Motor neuron (in vitro differentiated cells): ENCODE results near the gene MVK. TPM values are rescaled to one million over a fixed set of nuclear protein-coding genes. Genes with fewer than 3 reads are reported as not detected.

Experiments
- ATAC-seq, 8 experiments: fragments of 200-7000 bp; cut with Tn5 transposase; replicated peaks in 6 of 8; 2 replicates each; pipeline ENCODE4 v1.8.0; 2021; ENCODE audit warnings: mild to moderate bottlenecking in 8 of 8, moderate library complexity in 8 of 8
- H3K27ac ChIP-seq, 2 donors: fragments of 250-450 bp; sonication (Bioruptor Pico); 2 replicates each; pipeline ENCODE4 v1.9.0; 2021; ENCODE audit warnings: antibody characterized with exemption in 2 of 2, mild to moderate bottlenecking in 2 of 2, moderate library complexity in 1 of 2
- H3K4me1 ChIP-seq, 2 donors: fragments of 250-450 bp; sonication (Bioruptor Pico); replicated peaks in 1 of 2; 2 replicates each; pipeline ENCODE4 v1.6.1; 2021; ENCODE audit warnings: antibody characterized with exemption in 2 of 2, mild to moderate bottlenecking in 2 of 2, moderate library complexity in 1 of 2
- H3K4me3 ChIP-seq, 5 donors: fragments of 250-450 bp; sonication (Bioruptor Pico); 2 replicates each; pipeline ENCODE4 v1.9.0; 2021; ENCODE audit warnings: antibody characterized with exemption in 5 of 5, mild to moderate bottlenecking in 5 of 5, moderate library complexity in 4 of 5
- WGBS, 10 experiments: fragments of 450-650 bp; shearing (Covaris generic); methylation state at CpG; one replicate each; pipeline ENCODE4 v1.0.0; 2022; 5-methylcytosine and 5-hydroxymethylcytosine counted together
- in situ Hi-C, 9 experiments: fragments of 400-800 bp; cut with MboI; loops; one replicate each; pipeline ENCODE4 v1.15.0; 2021; ENCODE audit warnings: low sequenced_read_pairs in 9 of 9, low pct_unique_long_range_greater_than_20kb in 2 of 9; ENCODE audit not compliant: unreplicated experiment in 9 of 9
- total RNA-seq, 8 experiments: library from RNA; unstranded; fragments of 300-600 nt; gene quantifications; 2 replicates each; pipeline versions ENCODE4 v1.2.3 to v1.2.4, GENCODE V29; 2022

The MVK gene
- total RNA-seq, 8 experiments from 2014 or later: 8.6 to 27.8 (median 20.8) TPM

DNA sequence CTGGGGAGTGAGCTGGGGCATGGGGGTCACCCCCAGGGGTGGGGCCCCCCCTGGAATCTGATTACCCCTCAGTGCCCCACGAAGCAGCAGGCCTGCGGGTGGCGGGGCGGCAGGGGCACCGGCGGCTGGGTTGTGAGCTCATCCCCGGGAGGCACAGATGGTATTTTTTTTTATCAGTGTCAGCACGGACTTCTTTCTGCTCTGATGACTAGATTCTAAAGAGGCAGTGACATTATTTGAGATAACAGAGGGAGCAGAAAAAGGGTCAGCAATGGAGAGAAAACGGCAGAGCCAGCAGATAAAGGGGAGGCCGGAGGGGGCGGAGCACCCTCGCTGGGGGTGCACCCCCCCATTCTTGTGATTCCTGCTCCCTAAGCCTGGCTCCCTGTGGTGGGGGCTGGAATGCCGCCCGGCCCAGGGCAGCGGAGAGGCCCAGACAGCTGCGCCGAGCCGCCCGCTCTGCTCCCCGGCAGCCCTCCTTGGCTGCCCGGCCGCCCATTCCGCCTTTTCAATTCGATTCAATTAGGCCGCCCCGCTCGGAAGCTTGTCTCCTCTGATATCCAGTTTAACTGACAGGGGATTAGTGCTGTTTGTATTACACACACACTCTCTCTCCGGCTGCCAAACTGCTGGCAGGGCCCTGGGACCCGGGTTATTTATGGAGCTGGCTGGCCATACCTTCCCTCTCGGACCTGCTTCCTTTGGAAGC lies 32.9 kb downstream of the MVK start:
- peak overlapping the region; percentile 64 to 73 for H3K27ac ChIP-seq
- peak overlapping the region in 1 of 5 donors; percentile 12 for H3K4me3 ChIP-seq
- peaks cover 29 to 32% of the 10 kb centered on the region in 2 donors for H3K4me1 ChIP-seq
- in situ Hi-C loops: loop anchor here in 2 of 9 experiments (10.0 to 25.0 kb wide), 2 partner anchors 106 to 168 kb away; partner anchors contain the start of gene FAM222A (in 1 of the 2)
- WGBS, 10 experiments: 0 to 100% (median 6%) methylated on average over 1 to 12 of the region's 30 CpGs; no CpG with 5 or more reads in 6 of the 10 experiments
- peak in 5 of 8 experiments; percentile 85 to 87 (median 86) for ATAC-seq

GRCh38 chr12:109607618-109608017 lies 34.0 kb downstream of the MVK start:
- peaks cover 29 to 32% of the 10 kb centered on the region in 2 donors for H3K4me1 ChIP-seq

DNA sequence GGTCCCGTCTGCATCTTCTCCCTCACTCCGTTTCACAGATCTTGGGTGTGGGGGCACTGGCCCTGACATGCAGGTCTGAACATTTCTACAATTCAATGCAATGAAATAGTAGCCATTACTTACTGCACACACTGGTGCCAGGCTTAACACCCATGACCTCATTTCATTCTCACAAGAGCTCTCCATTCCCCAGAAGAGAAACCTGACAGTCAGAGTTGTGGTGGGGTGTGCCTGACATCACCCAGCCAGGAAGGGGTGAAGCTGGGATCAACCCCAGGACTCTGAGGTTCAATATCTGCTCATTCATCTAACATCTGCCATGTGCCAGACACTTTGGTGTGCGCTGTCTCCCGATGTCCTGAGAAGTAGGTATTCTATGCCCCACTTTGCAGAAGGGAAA lies 34.7 kb downstream of the MVK start:
- in situ Hi-C loops: loop anchor here in 2 of 9 experiments (10.0 to 25.0 kb wide), 2 partner anchors 104 to 167 kb away; partner anchors contain the start of gene FAM222A (in 1 of the 2)
- H3K4me3 ChIP-seq: no peak overlapping the region
- ATAC-seq: peak in 1 of 8 experiments; percentile 8
- no peak overlapping the region for H3K27ac ChIP-seq
- peaks cover 26 to 37% of the 10 kb centered on the region in 2 donors for H3K4me1 ChIP-seq
- WGBS, 10 experiments: 0 to 80% (median 37%) methylated on average over 1 to 2 of the region's 4 CpGs; no CpG with 5 or more reads in 6 of the 10 experiments

More at GRCh38 chr12:109607618-109608017, 34.0 kb downstream of the MVK start:
- WGBS, 10 experiments: 60 to 100% (median 80%) methylated on average over 1 to 3 of the region's 4 CpGs; no CpG with 5 or more reads in 5 of the 10 experiments
- H3K4me3 ChIP-seq: no peak overlapping the region
- no peak overlapping the region for H3K27ac ChIP-seq
- ATAC-seq: no peak
- in situ Hi-C loops: loop anchor here in 2 of 9 experiments (10.0 to 25.0 kb wide), 2 partner anchors 105 to 167 kb away; partner anchors contain the start of gene FAM222A (in 1 of the 2)

DNA sequence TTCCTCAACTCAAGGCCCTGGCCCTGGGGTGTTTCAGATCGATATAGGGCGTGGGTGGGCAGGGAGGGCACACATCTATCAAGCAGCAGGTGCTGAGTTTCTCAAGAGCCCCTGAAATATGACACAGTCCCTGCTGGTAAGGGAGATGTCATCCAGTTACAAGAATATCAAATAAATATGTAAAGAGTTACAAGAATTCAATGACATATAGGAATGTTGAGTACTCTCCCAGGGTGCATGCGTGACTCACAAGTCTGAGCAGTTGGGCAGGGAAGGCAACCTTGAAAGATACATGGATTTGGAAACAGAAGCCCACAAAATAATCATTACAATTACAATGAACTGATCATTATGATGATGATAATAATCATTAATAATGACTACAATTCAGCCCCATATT lies 35.2 kb downstream of the MVK start:
- WGBS, 10 experiments: 50 to 100% (median 100%) methylated on average over 1 of the region's 3 CpGs; no CpG with 5 or more reads in 6 of the 10 experiments
- in situ Hi-C loops: loop anchor here in 2 of 9 experiments (10.0 to 25.0 kb wide), 2 partner anchors 104 to 166 kb away; partner anchors contain the start of gene FAM222A (in 1 of the 2)
- no peak overlapping the region for H3K27ac ChIP-seq
- peak in 3 of 8 experiments; percentile 53 to 86 (median 62) for ATAC-seq
- no peak overlapping the region for H3K4me3 ChIP-seq
- H3K4me1 ChIP-seq: peaks cover 30 to 42% of the 10 kb centered on the region in 2 donors

- in situ Hi-C loops: loop anchor here in 2 of 9 experiments (10.0 to 25.0 kb wide), 2 partner anchors 103 to 165 kb away; partner anchors contain the start of gene FAM222A (in 1 of the 2)
- no peak overlapping the region for H3K27ac ChIP-seq
- no peak overlapping the region for H3K4me3 ChIP-seq
- ATAC-seq: peak in 3 of 8 experiments; percentile 35 to 64 (median 53)
- WGBS, 10 experiments: 73 to 75% methylated on average over 2 of the region's 2 CpGs; no CpG with 5 or more reads in 8 of the 10 experiments
- H3K4me1 ChIP-seq: peaks cover 32 to 42% of the 10 kb centered on the region in 2 donors
These were observed 35.7 kb downstream of the MVK start for GRCh38 chr12:109609342-109609741.

DNA sequence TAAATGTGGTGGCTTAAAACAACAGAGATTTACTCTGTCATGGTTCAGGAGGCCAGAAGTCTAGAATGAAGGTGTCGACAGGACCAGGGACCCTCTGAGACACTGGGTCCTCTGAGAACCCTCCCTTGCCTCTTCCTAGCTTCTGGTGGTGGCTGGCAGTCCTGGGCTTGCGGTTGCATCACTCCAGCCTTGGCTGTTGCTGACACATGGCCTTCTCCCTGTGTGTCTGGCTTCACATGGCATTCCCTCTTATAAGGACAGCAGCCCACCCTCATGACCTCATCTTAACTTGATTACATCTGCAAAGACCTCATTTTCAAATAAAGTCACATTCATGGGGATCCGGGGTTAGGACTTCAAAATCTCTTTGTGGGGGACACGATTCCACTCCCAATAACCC lies 36.9 kb downstream of the MVK start:
- no peak for ATAC-seq
- 50 to 100% (median 97%) methylated on average over 1 to 4 of the region's 4 CpGs; no CpG with 5 or more reads in 4 of the 10 experiments for WGBS, 10 experiments
- in situ Hi-C loops: loop anchor here in 1 of 9 experiments (25.0 kb wide), 1 partner anchor 102 kb away; the partner anchor contains the start of gene FAM222A

GRCh38 chr12:109611223-109611622 lies 37.6 kb downstream of the MVK start:
- Histone ChIP-seq H3K4me1 (peaks cover 17 to 23% of the 10 kb centered on the region in 2 donors), H3K4me3 (no peak overlapping the region), H3K27ac (no peak overlapping the region)
- in situ Hi-C loops: loop anchor here in 1 of 9 experiments (25.0 kb wide), 1 partner anchor 101 kb away; the partner anchor contains the start of gene FAM222A
- no peak for ATAC-seq
- 18 to 90% (median 74%) methylated on average over 2 to 5 of the region's 10 CpGs; no CpG with 5 or more reads in 5 of the 10 experiments for WGBS, 10 experiments

More for the DNA sequence above, 36.9 kb downstream of the MVK start:
- H3K4me1 ChIP-seq: peaks cover 24 to 30% of the 10 kb centered on the region in 2 donors
- H3K27ac ChIP-seq: no peak overlapping the region
- H3K4me3 ChIP-seq: no peak overlapping the region

DNA sequence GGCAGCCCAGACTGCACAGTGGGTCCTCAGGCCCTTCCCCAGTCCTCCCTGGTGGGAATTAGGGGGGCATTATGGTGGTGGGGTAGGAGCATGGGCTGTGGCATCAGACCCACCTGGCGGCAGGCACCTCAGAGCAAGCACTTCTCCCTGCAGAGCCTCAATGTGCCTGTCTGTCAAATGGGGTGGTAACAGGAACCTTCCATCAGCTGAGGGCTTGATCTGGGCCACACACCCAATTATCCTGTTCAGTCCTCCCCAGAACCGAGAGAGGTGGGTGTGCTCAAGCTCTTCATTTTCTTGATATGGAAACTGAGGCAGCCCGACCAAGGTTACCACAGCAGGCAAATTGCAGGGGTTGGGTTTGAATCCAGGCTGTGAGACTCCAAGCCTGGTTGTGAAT lies 38.4 kb downstream of the MVK start:
- in situ Hi-C loops: loop anchor here in 1 of 9 experiments (25.0 kb wide), 1 partner anchor 100 kb away; the partner anchor contains the start of gene FAM222A
- 20 to 100% (median 83%) methylated on average over 1 to 2 of the region's 3 CpGs; no CpG with 5 or more reads in 5 of the 10 experiments for WGBS, 10 experiments
- no peak for ATAC-seq
- H3K4me3 ChIP-seq: no peak overlapping the region
- H3K27ac ChIP-seq: no peak overlapping the region
- H3K4me1 ChIP-seq: peaks cover 10 to 16% of the 10 kb centered on the region in 2 donors

DNA sequence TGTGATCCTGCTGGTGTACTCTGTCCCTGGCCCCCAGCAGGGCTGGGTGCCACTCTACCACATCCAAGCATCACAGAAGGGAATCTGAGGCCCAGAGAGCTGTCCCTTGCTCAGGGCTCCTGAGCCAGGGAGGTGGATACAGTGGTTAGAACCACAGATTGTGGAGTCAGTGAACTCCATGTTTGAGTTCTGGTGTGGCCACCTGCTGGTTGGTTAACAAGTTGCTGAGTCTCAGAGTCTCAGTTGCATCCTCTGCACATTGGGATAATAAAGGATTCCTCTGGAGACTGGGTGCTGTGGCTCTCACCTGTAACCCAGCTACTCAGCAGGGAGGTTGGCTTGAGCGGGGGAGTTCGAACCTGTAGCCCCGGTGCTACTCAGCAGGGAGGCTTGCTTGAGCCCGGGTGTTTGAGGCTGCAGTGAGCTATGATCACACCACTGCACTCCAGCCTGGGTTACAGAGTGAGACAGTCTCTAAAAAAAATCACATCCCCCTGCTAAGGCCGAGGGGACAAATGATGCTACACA lies 39.4 kb downstream of the MVK start:
- 0 to 72% (median 33%) methylated on average over 1 to 4 of the region's 5 CpGs; no CpG with 5 or more reads in 3 of the 10 experiments for WGBS, 10 experiments
- peak; percentile 15 to 51 (median 34) for ATAC-seq
- in situ Hi-C loops: loop anchor here in 1 of 9 experiments (25.0 kb wide), 1 partner anchor 99 kb away; the partner anchor contains the start of gene FAM222A
- H3K4me3 ChIP-seq: no peak overlapping the region
- no peak overlapping the region for H3K27ac ChIP-seq
- H3K4me1 ChIP-seq: peaks cover 14 to 23% of the 10 kb centered on the region in 2 donors

GRCh38 chr12:109613649-109614455 lies 40.3 kb downstream of the MVK start:
- Histone ChIP-seq H3K27ac (no peak overlapping the region), H3K4me3 (no peak overlapping the region), H3K4me1 (peaks cover 22 to 30% of the 10 kb centered on the region in 2 donors)
- 0 to 94% (median 41%) methylated on average over 2 to 16 of the region's 26 CpGs for WGBS, 10 experiments
- in situ Hi-C loops: loop anchor here in 1 of 9 experiments (25.0 kb wide), 1 partner anchor 98 kb away; the partner anchor contains the start of gene FAM222A
- peak in 1 of 8 experiments; percentile 32 for ATAC-seq

DNA sequence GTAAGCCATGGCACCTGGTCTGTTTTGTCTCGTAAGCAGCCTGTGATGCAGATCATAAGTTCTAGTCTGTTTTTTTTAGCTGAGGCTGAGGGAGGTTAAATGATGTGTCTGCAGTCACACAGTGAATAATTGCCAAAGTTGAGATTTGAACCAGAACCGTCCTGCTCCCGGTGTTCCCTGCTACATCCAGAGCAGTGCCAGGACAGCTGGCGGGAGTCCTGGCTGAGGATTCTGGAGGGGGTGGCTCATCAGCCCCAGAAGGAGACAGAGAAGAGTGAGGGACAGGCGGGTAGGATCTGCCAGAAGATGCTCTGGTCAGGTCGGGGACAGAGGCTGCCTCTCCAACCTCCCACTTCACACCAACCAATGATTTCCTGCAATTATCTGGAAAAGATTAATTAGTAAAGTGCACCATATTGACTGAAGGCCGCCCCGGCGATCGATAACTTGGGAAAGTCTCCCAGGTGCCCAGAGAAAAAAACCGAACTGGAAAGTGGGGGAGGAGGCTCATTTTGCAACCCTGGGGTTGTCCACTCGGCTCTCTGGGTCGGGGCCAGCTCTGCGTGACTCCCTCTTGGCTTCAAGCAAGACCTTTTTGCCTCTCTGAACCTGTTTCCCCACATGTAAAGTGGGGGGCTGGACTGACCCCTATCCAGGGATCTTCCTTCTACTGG lies 42.1 kb downstream of the MVK start:
- no peak overlapping the region for H3K27ac ChIP-seq
- WGBS, 10 experiments: 0 to 100% (median 81%) methylated on average over 1 to 13 of the region's 14 CpGs; no CpG with 5 or more reads in 2 of the 10 experiments
- no peak overlapping the region for H3K4me3 ChIP-seq
- in situ Hi-C loops: loop anchor here in 1 of 9 experiments (25.0 kb wide), 1 partner anchor 97 kb away; the partner anchor contains the start of gene FAM222A
- H3K4me1 ChIP-seq: peaks cover 23 to 34% of the 10 kb centered on the region in 2 donors
- ATAC-seq: no peak
